A549 (cell line): ENCODE measurements around the gene MORC3.

ENCODE experiments used
- EHMT2 ChIP-seq: fragments of 200-600 bp; sonication (generic); IDR thresholded peaks from 2 replicates; pipeline ENCODE4 v1.6.1; 2016; ENCODE audit warnings: antibody characterized with exemption, low read depth, mild to moderate bottlenecking, moderate library complexity
- EP300 ChIP-seq, 2 experiments: fragments of >200 bp; sonication (Bioruptor Twin); formaldehyde crosslinking; IDR thresholded peaks; 2 replicates in 1 of 2; 3 replicates in 1 of 2; pipeline ENCODE4 v1.6.1; 2016 to 2017
- MAZ ChIP-seq: fragments of 150-350 bp; IDR thresholded peaks from 2 replicates; pipeline ENCODE4 v1.6.1; 2014; ENCODE audit warnings: antibody characterized with exemption, low read depth, low read length, borderline replicate concordance
- MYC ChIP-seq: IDR thresholded peaks from 2 replicates; pipeline ENCODE4 v1.6.1; 2012; ENCODE audit warnings: mild to moderate bottlenecking, inconsistent platforms, low read length, improper control_type of control experiment, borderline replicate concordance
- NFE2L2 ChIP-seq: fragments of 150-350 bp; conservative IDR thresholded peaks from 2 replicates; pipeline ENCODE4 v1.6.1; 2014; ENCODE audit warnings: low read length
- PHF8 ChIP-seq: fragments of 200-600 bp; sonication (generic); IDR thresholded peaks from 2 replicates; pipeline ENCODE4 v1.6.1; 2016; ENCODE audit warnings: low read depth, mild to moderate bottlenecking, antibody characterized with exemption, moderate library complexity, borderline replicate concordance
- POLR2A ChIP-seq: IDR thresholded peaks from 2 replicates; pipeline ENCODE4 v1.6.1; 2012; ENCODE audit warnings: mild to moderate bottlenecking, low read length
- RCOR1 ChIP-seq: fragments of 150-350 bp; IDR thresholded peaks from 2 replicates; pipeline ENCODE4 v1.6.1; 2014; ENCODE audit warnings: antibody characterized with exemption, low read length, low read depth
- RFX5 ChIP-seq: fragments of 450-650 bp; IDR thresholded peaks from 2 replicates; pipeline ENCODE4 v1.7.1; 2014; ENCODE audit warnings: antibody characterized with exemption, mild to moderate bottlenecking, moderate library complexity
- TF ChIP-seq, protein P1 (sequence below): fragments of >200 bp; sonication (Bioruptor Twin); formaldehyde crosslinking; IDR thresholded peaks from 3 replicates; pipeline ENCODE4 v1.5.1; 2016
- TF ChIP-seq, protein P2 (sequence below): IDR thresholded peaks from 2 replicates; pipeline ENCODE4 v1.6.1; 2012
- TF ChIP-seq, protein P3 (sequence below): fragments of 150-350 bp; IDR thresholded peaks from 2 replicates; pipeline ENCODE4 v1.6.1; 2014; ENCODE audit warnings: low read depth, mild to moderate bottlenecking, low read length
- TF ChIP-seq, protein P4 (sequence below): IDR thresholded peaks from 2 replicates; pipeline ENCODE4 v1.6.1; 2012

DNA sequence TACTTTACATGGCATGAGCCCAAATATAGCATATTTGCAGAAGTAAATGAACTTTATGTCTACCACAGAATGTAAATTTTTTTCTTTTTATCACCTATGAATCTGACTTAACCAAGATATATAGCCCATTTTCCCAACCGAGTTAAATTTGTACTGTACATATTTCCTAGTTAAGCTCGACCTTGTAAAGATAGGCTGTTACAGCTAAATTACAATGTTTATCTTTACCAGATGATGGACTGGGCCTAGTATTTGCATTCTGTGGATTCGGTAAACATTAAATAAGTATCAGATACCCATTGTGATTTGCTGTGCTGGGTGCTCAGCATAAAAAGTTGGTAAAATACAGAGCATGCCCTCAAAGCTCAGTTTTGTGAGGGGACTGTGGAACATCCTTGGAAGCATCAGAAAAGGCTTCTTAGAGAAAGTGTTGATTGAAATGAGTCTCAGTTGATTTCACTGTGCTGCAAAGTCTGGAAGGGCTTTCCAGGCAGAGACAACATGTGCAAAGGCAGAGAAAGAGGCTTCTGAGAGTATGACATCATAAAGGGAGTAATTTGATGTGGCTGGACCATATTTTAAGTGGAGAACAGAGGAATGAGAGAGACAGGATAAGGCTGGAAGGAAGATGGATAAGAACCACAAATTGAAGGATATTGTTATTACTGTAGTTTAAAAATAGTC is 27.4 kb downstream of the MORC3 start:
- TF ChIP-seq, protein P1, sequence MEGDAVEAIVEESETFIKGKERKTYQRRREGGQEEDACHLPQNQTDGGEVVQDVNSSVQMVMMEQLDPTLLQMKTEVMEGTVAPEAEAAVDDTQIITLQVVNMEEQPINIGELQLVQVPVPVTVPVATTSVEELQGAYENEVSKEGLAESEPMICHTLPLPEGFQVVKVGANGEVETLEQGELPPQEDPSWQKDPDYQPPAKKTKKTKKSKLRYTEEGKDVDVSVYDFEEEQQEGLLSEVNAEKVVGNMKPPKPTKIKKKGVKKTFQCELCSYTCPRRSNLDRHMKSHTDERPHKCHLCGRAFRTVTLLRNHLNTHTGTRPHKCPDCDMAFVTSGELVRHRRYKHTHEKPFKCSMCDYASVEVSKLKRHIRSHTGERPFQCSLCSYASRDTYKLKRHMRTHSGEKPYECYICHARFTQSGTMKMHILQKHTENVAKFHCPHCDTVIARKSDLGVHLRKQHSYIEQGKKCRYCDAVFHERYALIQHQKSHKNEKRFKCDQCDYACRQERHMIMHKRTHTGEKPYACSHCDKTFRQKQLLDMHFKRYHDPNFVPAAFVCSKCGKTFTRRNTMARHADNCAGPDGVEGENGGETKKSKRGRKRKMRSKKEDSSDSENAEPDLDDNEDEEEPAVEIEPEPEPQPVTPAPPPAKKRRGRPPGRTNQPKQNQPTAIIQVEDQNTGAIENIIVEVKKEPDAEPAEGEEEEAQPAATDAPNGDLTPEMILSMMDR: no peak
- TF ChIP-seq POLR2A (no peak), PHF8 (no peak), EP300 (IDR thresholded peaks at IDR 0.05) (no peak), RFX5 (no peak), NFE2L2 (no peak), EHMT2 (no peak), MAZ (no peak), RCOR1 (no peak), MYC (no peak)
- TF ChIP-seq, protein P2, sequence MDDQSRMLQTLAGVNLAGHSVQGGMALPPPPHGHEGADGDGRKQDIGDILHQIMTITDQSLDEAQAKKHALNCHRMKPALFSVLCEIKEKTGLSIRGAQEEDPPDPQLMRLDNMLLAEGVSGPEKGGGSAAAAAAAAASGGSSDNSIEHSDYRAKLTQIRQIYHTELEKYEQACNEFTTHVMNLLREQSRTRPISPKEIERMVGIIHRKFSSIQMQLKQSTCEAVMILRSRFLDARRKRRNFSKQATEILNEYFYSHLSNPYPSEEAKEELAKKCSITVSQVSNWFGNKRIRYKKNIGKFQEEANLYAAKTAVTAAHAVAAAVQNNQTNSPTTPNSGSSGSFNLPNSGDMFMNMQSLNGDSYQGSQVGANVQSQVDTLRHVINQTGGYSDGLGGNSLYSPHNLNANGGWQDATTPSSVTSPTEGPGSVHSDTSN: no peak
- TF ChIP-seq, protein P3, sequence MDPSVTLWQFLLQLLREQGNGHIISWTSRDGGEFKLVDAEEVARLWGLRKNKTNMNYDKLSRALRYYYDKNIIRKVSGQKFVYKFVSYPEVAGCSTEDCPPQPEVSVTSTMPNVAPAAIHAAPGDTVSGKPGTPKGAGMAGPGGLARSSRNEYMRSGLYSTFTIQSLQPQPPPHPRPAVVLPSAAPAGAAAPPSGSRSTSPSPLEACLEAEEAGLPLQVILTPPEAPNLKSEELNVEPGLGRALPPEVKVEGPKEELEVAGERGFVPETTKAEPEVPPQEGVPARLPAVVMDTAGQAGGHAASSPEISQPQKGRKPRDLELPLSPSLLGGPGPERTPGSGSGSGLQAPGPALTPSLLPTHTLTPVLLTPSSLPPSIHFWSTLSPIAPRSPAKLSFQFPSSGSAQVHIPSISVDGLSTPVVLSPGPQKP: no peak
- TF ChIP-seq, protein P4, sequence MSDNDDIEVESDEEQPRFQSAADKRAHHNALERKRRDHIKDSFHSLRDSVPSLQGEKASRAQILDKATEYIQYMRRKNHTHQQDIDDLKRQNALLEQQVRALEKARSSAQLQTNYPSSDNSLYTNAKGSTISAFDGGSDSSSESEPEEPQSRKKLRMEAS: no peak
